Thyroid gland (tissue), 4 donors: ENCODE results near the gene FXYD7. TPM values are rescaled to one million over a fixed set of nuclear protein-coding genes. Genes with fewer than 3 reads are reported as not detected.

Experiments
- DNase-seq, 2 donors: peaks; one replicate each; pipeline ENCODE4 v3.0.0-alpha.2; 2019
- H3K27ac ChIP-seq, 3 donors: fragments of 200-600 bp; sonication (generic); 1 replicate in 2 of 3; 2 replicates in 1 of 3; pipeline ENCODE4 v1.5.1; 2016 to 2019; ENCODE audit warnings: mild to moderate bottlenecking in 1 of 3, moderate library complexity in 1 of 3
- H3K27me3 ChIP-seq: fragments of 200-600 bp; sonication (generic); one replicate; pipeline ENCODE4 v1.5.1; 2019
- H3K36me3 ChIP-seq, 2 donors: fragments of 200-600 bp; sonication (generic); one replicate each; pipeline ENCODE4 v1.5.1; 2016 to 2019
- H3K4me1 ChIP-seq, 2 donors: fragments of 200-600 bp; sonication (generic); one replicate each; pipeline ENCODE4 v1.5.1; 2017 to 2019
- H3K4me3 ChIP-seq, 3 donors: fragments of 200-600 bp; sonication (generic); replicated peaks in 1 of 3; 1 replicate in 2 of 3; 2 replicates in 1 of 3; pipeline ENCODE4 v1.5.1; 2016; ENCODE audit warnings: mild to moderate bottlenecking in 1 of 3
- H3K9me3 ChIP-seq: fragments of 200-600 bp; sonication (generic); one replicate; pipeline ENCODE4 v1.5.1; 2017
- CTCF ChIP-seq, 6 experiments: fragments of 200-600 bp in 3 of 6; fragments of 450-650 bp in 3 of 6; sonication (generic) in 3 of 6; IDR thresholded peaks; one replicate each; pipeline ENCODE4 v1.5.1; 2016 to 2019; ENCODE audit warnings: antibody characterized with exemption in 6 of 6, mild to moderate bottlenecking in 2 of 6, inconsistent platforms in 1 of 6, moderate library complexity in 1 of 6
- POLR2A ChIP-seq, 2 donors: fragments of 450-650 bp; IDR thresholded peaks; one replicate each; pipeline ENCODE4 v1.6.1; 2017; ENCODE audit warnings: antibody characterized with exemption in 2 of 2, mild to moderate bottlenecking in 2 of 2, moderate library complexity in 1 of 2
- WGBS, 2 donors: methylation state at CpG; one replicate each; pipeline ENCODE4 v1.1.5; 2017; 5-methylcytosine and 5-hydroxymethylcytosine counted together
- intact Hi-C: fragments of 100-400 bp; cut with DNase I; formaldehyde crosslinking; loops from one replicate; pipeline ENCODE4 v1.15.1; 2023
- total RNA-seq, 4 donors: library from RNA; depleted of rRNA; stranded (reverse); fragments of >200 nt; gene quantifications; one replicate each; pipeline ENCODE4 v1.2.3, GENCODE V29; 2016

The FXYD7 gene
- total RNA-seq, 4 donors from 2014 or later = 1.6 TPM; not detected in 3

GRCh38 chr19:35130761-35131720 is 12.0 kb upstream of the FXYD7 start:
- H3K27ac ChIP-seq = no peak overlapping the region
- H3K27me3 ChIP-seq = no peaks in the 10 kb centered on the region
- H3K36me3 ChIP-seq = no peaks in the 10 kb centered on the region
- 84 to 87% methylated on average over 21 to 25 of the region's 31 CpGs for WGBS, 2 donors
- TF ChIP-seq POLR2A (IDR thresholded peaks at IDR 0.05) (no peak), CTCF (IDR thresholded peaks at IDR 0.05) (no peak)
- H3K4me1 ChIP-seq = peaks cover 0 to 4% of the 10 kb centered on the region in 2 donors
- intact Hi-C loops = no loop called here
- H3K9me3 ChIP-seq = no peaks in the 10 kb centered on the region
- H3K4me3 ChIP-seq = no peak overlapping the region
- no peak for DNase-seq

GRCh38 chr19:35132254-35132653 is 10.8 kb upstream of the FXYD7 start:
- Histone ChIP-seq H3K36me3 (no peaks in the 10 kb centered on the region), H3K27me3 (no peaks in the 10 kb centered on the region), H3K4me1 (no peaks in the 10 kb centered on the region), H3K4me3 (no peak overlapping the region), H3K9me3 (no peaks in the 10 kb centered on the region), H3K27ac (no peak overlapping the region)
- intact Hi-C loops = no loop called here
- TF ChIP-seq CTCF (IDR thresholded peaks at IDR 0.05) = no peak
- no peak for TF ChIP-seq POLR2A (IDR thresholded peaks at IDR 0.05)
- no peak for DNase-seq

- peaks cover 0 to 4% of the 10 kb centered on the region in 2 donors for H3K4me1 ChIP-seq
- no peak overlapping the region for H3K4me3 ChIP-seq
- H3K9me3 ChIP-seq = no peaks in the 10 kb centered on the region
- no peak for DNase-seq
- TF ChIP-seq CTCF (IDR thresholded peaks at IDR 0.05) = no peak
- no peak for TF ChIP-seq POLR2A (IDR thresholded peaks at IDR 0.05)
- no peaks in the 10 kb centered on the region for H3K36me3 ChIP-seq
- no peaks in the 10 kb centered on the region for H3K27me3 ChIP-seq
- intact Hi-C loops = no loop called here
- no peak overlapping the region for H3K27ac ChIP-seq
- 66 to 69% methylated on average over 10 to 11 of the region's 11 CpGs for WGBS, 2 donors
These were observed 9.2 kb upstream of the FXYD7 start for GRCh38 chr19:35133826-35134225.

- peak within 1 kb of the TSS in 2 of 3 donors; percentile 3 to 33 for H3K27ac ChIP-seq
- intact Hi-C loops = no loop called here
- H3K9me3 ChIP-seq = no peaks in the 10 kb centered on the region
- DNase-seq = no peak
- no peak for TF ChIP-seq CTCF (IDR thresholded peaks at IDR 0.05)
- TF ChIP-seq POLR2A (IDR thresholded peaks at IDR 0.05) = no peak
- H3K36me3 ChIP-seq = no peaks in the 10 kb centered on the region
- H3K4me3 ChIP-seq = no peak within 1 kb of the TSS
- WGBS, 2 donors = 47 to 63% methylated on average over 14 to 15 of the region's 15 CpGs
- H3K4me1 ChIP-seq = peaks cover 0 to 4% of the 10 kb centered on the region in 2 donors
- H3K27me3 ChIP-seq = no peaks in the 10 kb centered on the region
These were observed 8.3 kb upstream of the FXYD7 start, which contains the start of gene LGI4 for GRCh38 chr19:35134601-35135242. Gene LGI4 (minus strand): TSS chr19:35135059. CDS start chr19:35134680, 379 bp downstream.
